HG03378 (cell line): ENCODE data around the gene PRSS8.
"Not testable (repeated sequence)": the region's sequence is repeated elsewhere in the genome, so short reads cannot be mapped to it uniquely, and the experiment has no call there.

Source experiments
- ATAC-seq: cut with Tn5 transposase; IDR thresholded peaks from one replicate; pipeline ENCODE4 v1.9.1; 2021; ENCODE audit warnings: mild to moderate bottlenecking, moderate library complexity; ENCODE audit not compliant: unreplicated experiment

Gene PRSS8

DNA sequence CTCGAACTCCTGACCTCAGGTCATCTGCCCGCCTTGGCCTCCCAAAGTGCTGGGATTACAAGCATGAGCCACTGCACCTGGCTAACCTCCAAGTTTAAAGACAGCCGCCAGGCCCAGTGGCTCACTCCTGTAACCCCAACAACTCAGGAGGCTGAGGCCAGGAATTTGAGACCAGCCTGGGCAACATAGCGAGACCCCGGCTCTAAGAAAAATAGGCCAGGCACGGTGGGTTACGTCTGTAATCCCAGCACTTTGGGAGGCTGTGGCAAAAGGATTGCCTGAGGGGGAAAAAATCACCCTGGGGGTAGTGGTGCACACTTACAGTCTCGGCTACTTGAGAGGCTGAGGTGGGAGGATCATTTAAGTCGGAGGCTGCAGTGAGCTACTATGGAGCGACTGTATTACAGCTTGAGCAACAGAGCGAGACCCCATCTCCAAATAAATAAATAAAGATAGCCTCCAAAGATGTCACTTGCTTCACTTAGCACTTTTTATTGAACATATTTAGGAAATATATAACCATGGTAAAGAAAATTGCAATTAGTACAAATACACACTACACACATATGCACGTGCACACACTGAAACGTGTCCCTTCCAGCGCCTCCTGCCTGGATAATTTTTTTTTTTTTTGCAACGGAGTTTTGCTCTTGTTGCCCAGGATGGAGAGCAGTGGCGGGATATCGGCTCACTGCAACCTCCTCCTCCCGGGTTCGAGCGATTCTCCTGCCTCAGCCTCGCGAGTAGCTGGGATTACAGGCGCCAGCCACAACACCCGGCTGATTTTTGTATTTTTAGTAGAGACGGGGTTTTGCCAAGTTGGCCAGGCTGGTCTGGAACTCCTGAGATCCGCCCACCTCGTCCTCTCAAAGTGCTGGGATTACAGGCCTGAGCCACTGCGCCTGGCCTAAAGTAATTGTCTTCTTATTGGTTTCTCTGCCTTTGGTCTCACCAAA lies 28.7 kb downstream of the PRSS8 start:
- ATAC-seq, result no peak

DNA sequence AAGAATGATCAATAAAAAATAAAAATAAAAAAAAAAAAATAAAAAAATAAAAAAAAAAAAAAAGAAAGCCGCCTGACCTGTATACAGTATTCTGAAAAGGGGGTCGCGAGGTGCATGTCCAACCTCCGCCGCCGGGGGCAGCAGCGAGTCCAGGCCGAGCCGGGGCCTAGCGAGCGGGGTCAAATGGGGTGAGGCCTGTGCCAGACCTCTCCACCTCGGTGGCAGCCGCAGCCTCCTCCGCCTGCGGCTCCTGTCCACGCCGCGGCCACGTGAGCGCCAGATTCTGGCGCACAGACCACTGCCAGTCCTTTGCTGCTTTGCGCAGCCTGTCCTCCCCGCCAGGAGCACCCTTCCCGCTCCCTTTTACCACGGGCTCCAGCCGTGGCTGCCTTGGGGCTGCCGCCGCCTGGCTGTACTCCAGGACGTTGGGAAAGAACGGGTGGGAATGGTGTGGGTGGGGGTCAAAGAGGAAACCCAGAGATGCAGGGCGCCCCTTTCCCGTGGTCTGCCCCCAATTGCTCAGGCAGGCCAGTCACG lies 29.8 kb downstream of the PRSS8 start:
- ATAC-seq, result peak; percentile 46

DNA sequence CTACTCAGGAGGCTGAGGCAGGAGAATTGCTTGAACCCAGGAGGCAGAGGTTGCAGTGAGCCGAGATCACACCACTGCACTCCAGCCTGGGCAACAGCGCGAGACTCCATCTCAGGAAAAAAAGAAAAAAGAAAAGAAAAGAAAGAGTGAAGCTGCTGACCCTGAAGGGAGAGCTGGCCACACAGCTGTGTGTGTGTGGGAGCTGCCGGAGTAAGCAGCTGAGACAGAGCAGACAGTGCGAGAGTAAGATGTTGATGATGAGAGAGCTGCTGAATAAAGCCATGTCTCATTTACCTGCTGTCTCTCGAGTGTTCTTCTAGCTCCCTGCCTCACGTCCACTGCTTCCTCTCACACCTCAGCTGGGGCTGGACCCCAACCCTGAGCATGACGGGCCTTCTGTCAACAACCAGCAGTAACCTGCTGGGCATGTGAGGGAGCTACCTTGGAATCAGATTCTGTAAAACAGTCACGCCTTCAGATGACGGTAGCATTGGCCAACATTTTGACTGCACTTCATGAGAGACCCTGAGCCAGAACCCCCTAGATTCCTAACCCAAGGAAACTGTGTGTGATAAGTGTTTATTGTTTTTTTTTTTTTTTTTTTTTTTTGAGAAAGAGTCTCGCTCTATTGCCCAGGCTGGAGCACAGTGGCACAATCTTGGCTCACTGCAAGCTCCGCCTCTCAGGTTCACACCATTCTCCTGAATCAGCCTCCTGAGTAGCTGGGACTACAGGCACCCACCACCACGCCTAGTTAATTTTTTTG lies 34.5 kb downstream of the PRSS8 start:
- ATAC-seq, result not testable (repeated sequence)

DNA sequence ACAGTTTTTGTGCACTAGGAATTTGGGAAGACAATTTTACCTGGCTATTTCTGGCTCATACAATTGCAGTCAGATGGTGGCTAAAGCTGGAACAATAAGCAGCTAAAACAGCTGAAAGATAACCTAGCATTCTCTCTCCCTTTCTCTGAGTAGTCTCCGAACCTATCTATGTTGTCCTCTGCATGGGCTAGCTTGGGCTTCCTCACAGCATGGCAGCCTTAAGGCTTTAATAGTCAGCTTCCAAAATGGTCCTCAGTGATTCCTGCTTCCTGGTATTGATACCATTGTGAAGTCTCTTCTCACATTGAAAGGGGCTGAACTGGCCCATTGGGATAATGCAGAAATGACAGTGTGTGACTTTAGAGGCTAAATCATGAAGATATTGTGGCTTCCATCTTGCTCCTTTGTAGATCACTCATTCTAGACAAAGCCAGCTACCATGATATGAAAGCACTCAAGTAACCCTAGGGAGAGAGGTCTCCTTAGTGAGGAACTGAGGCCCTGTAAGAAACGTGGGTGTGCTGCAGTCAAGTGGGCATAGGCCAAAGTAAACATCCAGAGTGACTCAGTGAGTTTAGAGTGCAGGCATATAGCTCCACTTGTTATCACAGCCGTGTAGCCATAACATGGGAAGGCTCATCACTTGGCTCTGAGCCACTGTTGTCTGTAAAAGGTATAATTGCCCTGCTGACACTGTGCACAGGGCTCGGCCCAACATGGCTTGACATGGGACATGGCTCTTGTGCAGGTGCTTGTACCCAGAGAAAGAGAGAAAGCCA lies 35.5 kb downstream of the PRSS8 start:
- ATAC-seq, result no peak

DNA sequence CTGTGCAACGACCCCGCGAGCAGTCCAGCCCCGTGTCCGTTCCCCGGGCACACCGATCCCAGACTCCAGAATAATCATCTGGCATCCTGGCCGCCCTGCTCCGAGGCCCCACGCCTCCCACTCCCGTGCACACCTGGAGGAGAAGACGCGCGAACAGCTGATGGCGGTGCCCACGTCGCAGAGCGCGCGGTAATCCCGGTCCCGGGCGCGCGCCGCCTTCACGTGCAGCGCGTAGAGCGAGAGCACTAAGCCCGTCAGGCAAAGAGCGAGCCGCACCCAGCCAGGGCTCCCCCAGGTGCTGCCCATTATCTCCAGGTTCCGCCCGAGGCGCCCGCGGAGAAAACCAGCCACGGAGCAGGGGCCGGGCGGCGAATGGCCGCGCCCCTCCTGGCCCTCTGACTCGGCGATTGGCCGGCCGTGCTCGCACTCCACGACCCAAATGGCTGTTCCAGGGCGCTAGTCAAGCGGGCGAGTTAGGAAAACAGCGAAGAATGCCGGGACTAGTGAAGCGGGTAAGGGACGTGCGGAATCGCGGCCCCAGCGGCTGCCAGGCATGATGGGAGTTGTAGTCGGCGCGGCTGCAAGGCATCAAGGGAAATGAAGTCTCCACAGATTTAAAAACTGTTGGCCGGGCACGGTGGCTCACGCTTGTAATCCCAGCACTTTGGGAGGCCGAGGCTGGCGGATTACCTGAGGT lies 41.0 kb downstream of the PRSS8 start, which contains the start of gene VKORC1:
VKORC1 (minus strand) TSS at position 374 of the 697 bp plus-strand sequence; CDS start at position 306, 68 bp downstream.
- peak; percentile 78 for ATAC-seq

DNA sequence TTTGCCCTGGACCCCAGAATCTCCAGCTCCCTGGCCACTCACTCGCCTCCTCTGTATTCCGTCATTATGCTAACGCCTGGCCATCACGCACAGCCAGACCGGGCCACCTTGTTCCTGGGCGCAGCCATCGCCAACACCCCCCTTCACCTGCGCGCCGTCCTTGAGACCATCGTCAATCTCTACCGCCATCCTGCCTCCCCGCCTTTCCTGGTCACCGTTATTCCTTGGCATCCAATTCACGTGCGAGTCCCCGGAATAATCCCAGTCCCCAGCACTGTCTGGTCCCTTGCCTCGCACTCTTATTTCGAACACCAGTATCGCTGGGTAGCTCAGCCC lies 41.5 kb downstream of the PRSS8 start:
- ATAC-seq, result peak; percentile 5

DNA sequence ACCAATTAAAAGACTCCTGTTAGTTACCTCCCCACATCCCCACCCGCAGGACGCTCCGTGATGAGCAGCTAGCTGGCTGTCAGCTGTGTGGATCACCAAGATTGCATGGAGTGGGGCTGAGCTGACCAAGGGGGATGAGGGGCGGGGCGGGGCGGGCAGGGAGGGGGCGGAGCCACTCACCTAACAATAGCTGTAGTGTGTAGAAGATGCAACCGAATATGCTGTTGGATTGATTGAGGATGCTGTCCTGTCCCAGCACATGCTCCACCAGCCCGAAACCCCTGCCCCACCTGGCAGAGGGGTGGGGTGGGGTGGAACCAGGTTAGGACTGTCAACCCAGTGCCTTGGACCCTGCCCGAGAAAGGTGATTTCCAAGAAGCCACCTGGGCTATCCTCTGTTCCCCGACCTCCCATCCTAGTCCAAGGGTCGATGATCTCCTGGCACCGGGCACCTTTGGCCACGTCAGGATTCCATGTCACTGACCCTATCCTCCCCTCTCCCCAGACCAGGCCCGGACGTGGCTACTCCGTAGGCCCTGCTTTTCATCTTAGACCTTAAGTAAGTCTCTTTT lies 42.3 kb downstream of the PRSS8 start:
- no peak for ATAC-seq

DNA sequence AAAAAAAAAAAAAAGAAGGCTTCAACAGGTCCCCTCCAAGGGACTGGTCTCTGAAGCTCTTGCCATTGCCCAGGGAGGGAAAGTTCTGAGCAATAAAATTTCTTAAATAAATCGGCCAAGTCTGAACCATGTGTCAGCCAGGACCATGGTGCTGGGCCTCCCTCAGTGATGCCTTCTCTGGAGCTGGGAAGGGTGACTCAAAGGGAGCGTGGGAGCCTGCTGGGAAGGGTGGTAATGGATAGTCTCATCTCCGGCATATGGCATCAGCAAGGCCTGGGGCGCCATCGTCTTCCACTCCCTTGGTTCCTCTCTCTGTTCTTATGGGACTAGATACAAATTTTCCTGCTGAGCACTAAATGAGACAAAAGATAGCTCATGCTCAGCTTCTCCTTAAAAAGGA lies 43.2 kb downstream of the PRSS8 start:
- ATAC-seq, result no peak

DNA sequence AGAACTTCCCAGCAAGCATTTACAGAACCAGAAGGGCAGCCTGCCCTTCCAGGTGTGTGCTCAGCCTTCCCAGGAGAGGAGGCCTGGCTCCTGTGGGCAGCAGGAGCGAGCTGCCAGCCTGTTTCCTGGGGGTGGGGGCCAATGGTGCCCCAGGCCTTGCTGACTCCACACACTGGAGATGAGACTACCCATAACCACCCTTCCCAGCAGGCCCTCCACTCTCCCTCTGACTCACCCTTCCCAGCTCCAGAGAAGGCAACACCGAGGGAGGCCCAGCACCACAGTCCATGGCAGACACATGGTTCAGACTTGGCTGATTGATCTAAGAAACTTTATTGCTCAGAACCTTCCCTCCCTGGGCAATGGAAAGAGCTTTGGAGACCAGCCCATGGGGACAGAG lies 45.0 kb downstream of the PRSS8 start:
- no peak for ATAC-seq

DNA sequence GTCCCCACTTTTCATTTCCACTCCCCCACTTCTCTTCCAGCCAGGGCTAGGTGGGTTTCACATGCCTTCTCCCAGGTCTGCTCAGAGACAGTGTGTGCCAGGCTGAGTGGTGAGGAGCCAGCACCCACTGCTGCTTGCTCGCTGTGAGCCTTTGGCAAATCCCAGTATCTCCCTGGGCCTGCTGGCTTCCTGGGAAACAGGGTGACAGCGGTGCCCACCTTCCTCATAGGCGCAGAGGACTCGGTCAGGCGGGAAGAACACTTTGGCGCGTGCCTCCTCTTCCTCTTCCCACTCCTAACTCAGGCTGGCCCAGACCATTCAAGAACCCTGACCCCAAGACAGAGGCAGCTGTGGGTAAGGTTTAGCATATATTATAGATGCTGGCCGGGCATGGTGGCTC lies 46.3 kb downstream of the PRSS8 start:
- no peak for ATAC-seq

DNA sequence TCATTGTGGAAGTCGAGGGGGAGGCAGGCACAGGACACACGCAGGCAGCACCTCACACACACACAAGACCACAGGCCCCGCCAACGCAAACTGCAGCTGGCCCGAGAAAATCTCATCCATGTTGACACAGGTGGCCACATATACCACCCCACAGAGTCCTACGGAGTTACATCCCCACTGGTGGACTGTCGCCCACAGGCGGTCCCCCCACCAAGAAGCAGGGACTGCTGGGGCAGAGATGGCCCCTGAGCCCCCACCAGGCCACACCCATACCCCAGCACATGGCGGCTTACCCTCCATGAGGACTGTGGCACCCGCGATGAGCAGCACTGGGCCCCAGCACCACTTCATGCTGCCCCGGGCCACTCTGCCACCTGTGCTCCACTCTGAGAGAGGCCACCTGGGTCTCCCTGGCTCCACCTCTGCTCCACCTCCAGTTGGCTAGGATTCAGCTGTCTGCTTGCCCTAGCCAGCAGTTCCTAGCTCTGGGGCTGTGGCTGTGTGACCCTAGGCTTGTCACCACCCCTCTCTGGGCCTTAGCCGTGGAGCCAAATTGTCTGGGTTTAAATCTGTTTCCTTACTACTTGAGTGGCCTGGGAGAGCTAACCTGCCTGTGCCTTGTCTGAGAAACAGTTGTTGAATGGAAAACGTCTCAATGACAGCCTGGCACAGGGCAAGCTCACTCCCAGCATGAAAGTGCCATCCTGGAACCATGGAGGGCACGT lies 46.9 kb downstream of the PRSS8 start, which contains the start of gene PRSS53:
PRSS53 (minus strand) TSS at position 485 of the 725 bp plus-strand sequence; CDS start at position 351, 134 bp downstream.
- no peak for ATAC-seq

DNA sequence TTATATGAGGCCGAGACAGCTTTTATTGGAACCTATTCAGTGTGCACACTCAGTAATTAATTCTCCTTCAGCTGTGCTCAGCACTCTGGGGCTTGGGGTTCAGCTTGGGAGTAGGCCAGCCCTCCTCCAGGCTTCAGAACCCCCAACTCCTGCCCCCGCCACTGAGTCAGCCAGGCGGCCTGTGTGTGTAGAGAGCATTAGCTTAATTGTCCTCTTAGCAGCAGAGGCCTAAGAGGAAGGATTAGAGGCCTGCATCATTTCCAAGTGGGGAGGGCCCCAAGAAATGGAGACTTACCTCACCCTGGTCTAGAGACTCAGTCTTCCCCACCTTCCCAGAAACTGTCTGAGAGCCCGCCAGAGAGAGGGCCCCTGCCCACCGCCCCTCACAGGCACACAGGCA lies 47.6 kb downstream of the PRSS8 start:
- no peak for ATAC-seq

DNA sequence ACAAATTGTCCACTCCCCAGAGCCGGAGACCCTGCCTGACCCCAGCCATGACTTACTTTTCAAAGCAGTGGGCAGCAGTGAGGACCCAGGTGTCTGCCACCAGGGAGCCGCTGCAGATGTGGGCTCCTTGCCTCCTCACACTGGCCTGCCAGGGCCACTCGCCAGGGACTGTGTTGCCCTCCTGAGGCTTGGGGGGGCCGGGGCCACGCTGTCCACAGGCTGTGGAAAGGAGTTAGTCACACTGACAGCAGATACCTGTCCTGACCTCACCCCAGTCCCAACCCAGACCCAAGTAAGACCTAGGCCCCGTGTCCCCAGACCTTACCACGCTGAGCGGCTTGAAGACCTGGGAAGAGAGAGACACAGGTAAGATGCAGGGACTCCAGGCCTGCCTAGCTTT lies 48.0 kb downstream of the PRSS8 start:
- no peak for ATAC-seq

DNA sequence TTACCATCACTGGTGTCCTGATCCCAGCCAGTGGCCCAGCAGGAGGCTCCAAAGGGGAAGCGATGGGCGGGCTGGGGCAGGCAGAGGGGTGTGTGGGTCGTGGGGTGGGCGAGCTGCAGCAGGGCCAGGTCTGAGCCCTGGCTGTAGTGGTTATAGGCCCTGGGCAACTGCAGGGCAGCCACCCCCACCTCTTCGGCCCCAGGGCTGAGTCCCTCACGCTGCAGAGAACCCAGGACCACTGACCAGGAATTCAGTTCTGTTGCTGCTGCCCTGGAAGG lies 49.0 kb downstream of the PRSS8 start:
- no peak for ATAC-seq

DNA sequence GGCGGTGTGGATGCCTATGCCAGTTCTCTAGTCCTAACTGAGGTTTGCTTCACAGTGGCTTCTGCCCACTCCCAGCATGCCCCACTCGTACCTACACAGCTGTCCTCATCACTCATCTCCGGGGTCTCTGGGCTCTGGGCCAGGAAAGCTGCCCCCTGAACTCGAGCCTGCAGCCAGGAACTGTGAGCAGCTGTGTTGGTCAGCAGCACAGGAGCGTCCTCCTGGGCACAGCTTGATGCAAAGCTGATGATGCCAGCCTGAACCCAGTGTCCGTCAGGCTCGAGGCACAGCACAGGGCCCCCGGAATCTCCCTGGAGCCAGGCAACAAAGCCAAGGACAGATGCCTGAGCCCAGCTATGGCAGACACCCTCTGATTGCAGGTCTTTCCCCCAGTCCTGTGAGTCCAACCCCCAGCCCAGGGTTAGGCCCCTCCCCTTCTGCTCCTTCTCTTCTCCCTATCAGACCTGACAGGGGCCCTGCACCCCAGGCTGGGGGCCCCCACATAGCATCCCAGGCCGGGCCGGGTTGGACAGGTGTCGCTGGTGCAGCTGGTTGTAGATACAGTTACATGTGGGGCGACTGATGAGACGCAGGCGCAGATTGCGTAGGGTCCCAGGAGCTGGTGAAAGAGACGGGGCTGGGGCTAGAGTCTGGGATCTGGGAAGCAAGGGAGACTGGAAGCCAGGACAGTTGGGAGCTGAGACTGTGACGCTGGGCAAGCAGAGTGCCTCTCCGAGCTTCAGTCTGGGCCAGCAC lies 49.5 kb downstream of the PRSS8 start:
- ATAC-seq, result no peak

DNA sequence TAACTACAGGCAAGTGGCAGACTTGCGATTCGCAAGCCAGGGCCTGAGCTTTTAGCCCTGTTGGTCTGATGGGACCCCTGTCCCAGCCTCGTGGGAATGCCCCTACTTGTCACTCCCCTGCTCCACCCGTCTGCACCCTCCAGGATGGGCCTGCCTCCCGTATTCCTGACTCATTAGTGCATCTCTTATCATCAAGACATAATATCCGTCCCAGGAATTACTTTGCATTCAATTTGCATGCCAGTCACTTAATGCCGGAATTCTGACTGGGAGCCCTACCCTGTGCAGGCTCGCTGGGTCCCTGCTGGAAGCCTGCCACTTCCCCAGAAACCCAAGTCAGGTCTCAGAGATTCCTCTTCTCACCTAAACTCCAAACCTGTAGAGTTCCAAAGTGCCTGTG lies 50.1 kb downstream of the PRSS8 start:
- ATAC-seq, result no peak

DNA sequence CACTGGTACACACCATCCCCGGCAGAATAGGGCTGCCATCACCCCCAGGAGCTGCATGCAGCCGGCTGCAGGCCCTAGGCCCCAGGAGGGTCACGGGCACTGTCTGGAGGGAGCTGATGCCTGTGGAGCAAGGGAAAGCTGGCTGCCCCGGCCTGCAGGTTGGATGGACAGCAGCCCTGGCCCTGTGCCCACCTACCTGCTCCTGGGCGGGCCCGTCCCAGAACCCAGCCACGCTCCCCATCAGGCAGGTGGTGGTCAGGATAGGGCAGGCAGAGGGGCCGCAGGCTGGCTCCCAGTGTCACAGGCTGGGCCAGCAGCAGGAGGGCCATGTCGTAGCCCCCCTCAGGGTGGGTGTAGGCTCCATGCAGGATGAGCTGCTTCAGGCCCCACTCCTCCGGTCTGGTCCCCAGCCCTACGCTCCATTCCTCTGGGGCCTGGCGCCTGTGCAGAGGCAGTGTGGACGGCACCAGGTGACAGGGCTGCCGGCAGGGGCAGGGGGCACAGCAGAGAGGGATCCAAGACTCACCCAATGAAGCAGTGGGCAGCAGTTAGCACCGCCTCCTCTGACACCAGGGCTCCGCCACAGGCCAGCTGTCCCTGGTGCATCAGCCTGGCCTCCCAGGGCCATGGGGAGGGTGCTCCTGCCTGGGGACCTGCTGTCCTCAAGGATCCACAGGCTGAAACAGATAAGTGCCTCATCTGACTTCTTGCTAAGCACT lies 50.8 kb downstream of the PRSS8 start:
- ATAC-seq, result no peak

DNA sequence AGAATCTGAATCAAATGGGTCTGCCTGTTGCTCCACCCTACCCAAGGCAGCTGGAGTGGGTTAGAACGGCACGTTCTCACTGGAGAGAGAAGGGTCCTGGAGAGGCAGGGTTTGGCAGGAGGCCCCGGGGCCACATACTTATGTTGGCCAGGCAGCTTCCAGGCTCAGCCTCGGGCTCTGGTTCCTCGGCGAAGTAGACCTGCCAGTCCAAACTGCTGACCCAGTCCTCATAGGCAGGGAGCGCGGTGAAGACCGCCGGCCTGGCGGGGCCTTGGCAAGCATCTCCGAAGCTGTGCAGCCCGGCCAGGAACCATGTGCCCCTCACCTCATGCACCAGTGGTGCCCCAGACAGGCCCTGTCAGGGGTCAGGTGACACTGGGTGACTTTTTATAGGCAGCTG lies 51.5 kb downstream of the PRSS8 start:
- no peak for ATAC-seq
